HFF-Myc (cell line): Measurements from ENCODE around the gene ROM1.
"Not testable (repeated sequence)": the region's sequence is repeated elsewhere in the genome, so short reads cannot be mapped to it uniquely, and the experiment has no call there.

ENCODE experiments used
- DNase-seq: peaks from one replicate; pipeline ENCODE4 v3.0.0-alpha.2; 2011; ENCODE audit warnings: low read depth; ENCODE audit errors: extremely low read depth
- H3K4me3 ChIP-seq: replicated peaks from 2 replicates; pipeline ENCODE4 v1.5.1; 2011; ENCODE audit warnings: low read depth, mild to moderate bottlenecking, control low read depth, low read length
- TF ChIP-seq, protein P1 (sequence below): IDR thresholded peaks from 2 replicates; pipeline ENCODE4 v1.5.1; 2012; ENCODE audit warnings: mild to moderate bottlenecking, low read depth, low read length, control low read depth; ENCODE audit errors: missing control alignments

Gene ROM1

DNA sequence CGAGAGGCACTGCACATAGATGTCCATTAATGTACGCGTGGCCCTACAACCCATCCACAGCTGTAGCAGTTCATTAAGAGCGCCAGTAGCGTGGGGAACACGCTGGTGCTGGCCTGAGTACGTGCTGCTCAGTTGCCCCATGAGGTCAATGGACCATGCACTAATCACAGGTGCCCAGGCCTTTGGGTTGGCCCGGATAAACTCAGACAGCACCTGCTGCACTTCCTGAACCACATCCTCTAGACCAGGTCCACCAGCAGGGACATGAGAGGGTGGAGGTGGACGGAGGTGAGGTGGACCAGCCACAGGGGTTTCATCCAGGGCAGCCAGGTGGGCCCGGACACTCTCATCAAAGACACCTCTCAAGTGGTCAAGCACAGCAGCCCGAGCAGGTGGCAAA is 36.4 kb downstream of the ROM1 start:
- H3K4me3 ChIP-seq = no peak overlapping the region
- DNase-seq = no peak
- TF ChIP-seq, protein P1, sequence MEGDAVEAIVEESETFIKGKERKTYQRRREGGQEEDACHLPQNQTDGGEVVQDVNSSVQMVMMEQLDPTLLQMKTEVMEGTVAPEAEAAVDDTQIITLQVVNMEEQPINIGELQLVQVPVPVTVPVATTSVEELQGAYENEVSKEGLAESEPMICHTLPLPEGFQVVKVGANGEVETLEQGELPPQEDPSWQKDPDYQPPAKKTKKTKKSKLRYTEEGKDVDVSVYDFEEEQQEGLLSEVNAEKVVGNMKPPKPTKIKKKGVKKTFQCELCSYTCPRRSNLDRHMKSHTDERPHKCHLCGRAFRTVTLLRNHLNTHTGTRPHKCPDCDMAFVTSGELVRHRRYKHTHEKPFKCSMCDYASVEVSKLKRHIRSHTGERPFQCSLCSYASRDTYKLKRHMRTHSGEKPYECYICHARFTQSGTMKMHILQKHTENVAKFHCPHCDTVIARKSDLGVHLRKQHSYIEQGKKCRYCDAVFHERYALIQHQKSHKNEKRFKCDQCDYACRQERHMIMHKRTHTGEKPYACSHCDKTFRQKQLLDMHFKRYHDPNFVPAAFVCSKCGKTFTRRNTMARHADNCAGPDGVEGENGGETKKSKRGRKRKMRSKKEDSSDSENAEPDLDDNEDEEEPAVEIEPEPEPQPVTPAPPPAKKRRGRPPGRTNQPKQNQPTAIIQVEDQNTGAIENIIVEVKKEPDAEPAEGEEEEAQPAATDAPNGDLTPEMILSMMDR = no peak

DNA sequence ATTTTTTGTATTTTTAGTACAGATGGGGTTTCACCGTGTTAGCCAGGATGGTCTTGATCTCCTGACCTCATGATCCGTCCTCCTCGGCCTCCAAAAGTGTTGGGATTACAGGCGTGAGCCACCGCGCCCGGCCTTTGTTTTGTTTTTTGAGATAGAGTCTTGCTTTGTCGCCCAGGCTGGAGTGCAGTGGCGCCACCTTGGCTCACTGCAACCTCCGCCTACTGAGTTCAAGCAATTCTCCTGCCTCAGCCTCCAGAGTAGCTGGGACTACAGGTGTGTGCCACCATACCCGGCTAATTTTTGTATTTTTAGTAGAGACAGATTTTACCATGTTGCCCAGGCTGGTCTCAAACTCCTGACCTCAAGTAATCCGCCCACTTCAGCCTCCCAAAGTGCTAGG is 37.2 kb downstream of the ROM1 start:
- DNase-seq = not testable (repeated sequence)

DNA sequence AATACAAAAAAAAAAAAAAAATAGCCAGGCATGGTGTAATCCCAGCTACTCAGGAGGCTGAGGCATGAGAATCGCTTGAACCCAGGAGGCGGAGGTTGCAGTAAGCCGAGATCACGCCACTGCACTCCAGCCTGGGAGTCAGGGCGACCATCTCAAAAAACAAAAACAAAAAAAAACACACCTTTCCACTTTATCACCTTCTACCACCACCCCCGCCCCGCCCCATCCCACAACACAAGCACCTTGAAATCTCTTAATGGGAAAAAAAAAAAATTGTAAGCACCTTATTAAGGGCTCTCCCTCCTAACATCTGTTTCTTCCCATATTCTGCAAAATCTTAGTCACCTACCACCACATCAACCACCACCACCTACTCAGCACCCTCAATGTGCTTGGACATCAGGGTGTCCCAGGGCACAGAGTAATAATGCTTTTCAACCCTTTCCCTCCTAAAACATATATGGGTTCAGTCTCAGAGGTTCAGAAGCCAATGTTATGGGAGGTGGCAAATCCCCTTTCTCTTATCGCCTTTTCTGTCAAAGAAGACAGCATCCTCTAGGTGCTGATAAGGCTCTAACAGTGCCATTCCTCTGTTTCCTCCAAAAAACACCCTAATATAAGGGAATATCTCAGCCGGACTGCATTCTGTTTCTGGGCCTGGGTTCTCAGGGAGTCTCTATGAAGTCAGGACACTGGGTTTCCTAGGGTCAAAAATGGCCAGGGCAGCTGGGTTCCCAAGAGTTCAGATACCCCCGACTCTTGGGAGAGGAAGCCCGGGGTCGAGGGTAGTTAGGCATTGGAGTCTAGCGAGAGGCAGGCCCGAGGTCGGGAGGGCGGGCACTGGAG is 39.3 kb downstream of the ROM1 start:
- no peak for DNase-seq
- H3K4me3 ChIP-seq = peak overlapping the region; percentile 66
- TF ChIP-seq, protein P1 = no peak

More for the DNA sequence above, 37.2 kb downstream of the ROM1 start:
- H3K4me3 ChIP-seq = not testable (repeated sequence)

GRCh38 chr11:62654297-62654696 is 41.2 kb downstream of the ROM1 start:
- no peak overlapping the region for H3K4me3 ChIP-seq

DNA sequence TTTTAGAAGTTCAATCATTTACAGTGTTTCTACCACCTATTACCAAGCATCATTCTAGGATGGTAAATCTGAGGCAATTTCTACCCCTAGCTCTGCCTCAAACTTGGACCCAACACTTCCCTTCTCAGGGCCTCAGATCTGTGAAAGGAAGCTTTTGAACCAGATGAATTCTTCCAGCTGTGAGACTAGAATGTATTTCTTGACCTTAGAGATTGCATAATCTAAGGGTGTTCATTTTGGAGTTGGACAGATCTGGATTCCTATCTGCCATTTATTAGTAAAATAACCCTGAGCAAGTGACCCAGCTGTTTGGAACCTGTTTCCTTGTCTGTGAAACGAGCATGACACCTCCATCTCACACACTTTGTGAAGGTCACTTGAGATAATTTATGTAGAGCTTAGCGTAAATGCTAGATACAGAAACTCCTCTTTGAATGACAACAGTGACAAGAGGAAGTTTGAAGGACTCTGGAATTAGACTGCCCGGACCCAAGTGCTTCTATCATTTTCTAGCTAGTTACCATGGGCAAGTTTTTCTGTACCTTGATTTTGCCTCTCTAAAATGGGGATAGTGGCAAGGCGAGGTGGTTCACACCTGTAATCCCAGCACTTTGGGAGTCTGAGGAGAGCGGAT is 43.9 kb downstream of the ROM1 start:
- TF ChIP-seq, protein P1 = no peak
- no peak overlapping the region for H3K4me3 ChIP-seq
- no peak for DNase-seq

More at GRCh38 chr11:62654297-62654696, 41.2 kb downstream of the ROM1 start:
- DNase-seq = no peak
- TF ChIP-seq, protein P1 = no peak

GRCh38 chr11:62664405-62665074 is 51.5 kb downstream of the ROM1 start:
- H3K4me3 ChIP-seq = peak overlapping the region; percentile 98
- TF ChIP-seq, protein P1 = no peak
- no peak for DNase-seq
